K562 treated with DMSO at 1 percent for 12 hours (cell line): Measurements from ENCODE around the gene POC1B. TPM values are rescaled to one million over a fixed set of nuclear protein-coding genes. Genes with fewer than 3 reads are reported as not detected.

ENCODE experiments used
- total RNA-seq: library from RNA; unstranded; fragments of 300-600 nt; gene quantifications from 2 replicates; pipeline ENCODE4 v1.2.3, GENCODE V29; 2022; ENCODE audit not compliant: insufficient read depth

The POC1B gene
- total RNA-seq, result 7.6 and 15.2 TPM in 2 replicates

GRCh38 chr12:89525824-89526770, at the start of gene POC1B:
Gene POC1B (minus strand): TSS chr12:89526047. CDS start chr12:89525895, 152 bp downstream.

DNA sequence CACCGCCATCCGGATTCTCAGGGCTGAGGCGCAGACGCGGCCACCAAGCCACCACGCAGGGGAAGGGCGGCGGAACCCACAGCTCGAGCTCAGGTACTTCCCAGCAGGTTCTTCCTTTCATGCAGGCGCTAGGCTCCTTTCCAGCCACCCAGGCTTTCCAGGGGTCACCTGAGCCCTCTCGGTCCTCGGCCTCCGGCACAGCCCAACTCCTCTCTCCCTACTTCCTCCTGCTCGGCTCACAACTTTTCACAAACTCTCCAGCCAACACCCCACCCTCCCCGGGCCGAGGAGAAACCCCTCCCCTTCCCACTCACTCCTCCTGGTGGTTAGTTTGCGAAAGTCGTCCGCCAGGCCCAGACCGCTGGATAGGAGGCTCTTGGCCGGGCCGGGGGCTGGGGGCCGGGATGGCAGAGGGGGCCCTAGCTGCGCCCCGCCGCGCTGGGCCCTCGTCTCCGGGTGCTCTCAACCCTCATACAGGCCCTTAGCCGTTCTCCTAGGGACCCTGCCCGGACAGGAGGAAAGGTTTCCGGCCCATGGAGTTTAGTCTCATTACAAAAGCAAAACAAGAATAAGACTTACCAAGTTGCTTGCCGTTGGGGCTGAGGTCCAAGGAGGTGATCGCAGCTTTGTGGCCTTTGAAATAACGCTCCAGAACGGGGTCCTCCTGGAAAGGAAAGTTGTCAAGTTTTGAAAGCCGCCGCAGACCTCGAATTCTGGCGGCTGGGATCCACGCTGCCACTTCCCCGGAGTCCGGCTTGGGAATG, 1.1 kb downstream of the POC1B start, which contains the start of gene GALNT4:
Gene GALNT4 (minus strand): TSS at position 256 of the 764 bp plus-strand sequence. CDS start 247 bp downstream, at position 9.

Other genes starting within 250 kb of the POC1B start
- not detected in 2 replicates for gene DUSP6, start 173.5 kb downstream of the POC1B start, total RNA-seq
- 1.1 and 3.8 TPM in 2 replicates for gene GALNT4, start 1.3 kb downstream of the POC1B start, total RNA-seq
- 3.9 and 13.8 TPM in 2 replicates for gene ATP2B1, start 182.8 kb upstream of the POC1B start, total RNA-seq